Panc1 (cell line): ENCODE measurements around the gene AMBRA1. TPM values are rescaled to one million over a fixed set of nuclear protein-coding genes. Genes with fewer than 3 reads are reported as not detected.

Source experiments
- ATAC-seq: fragments of 200-7000 bp; cut with Tn5 transposase; 2 replicates; pipeline ENCODE4 v1.9.1; 2020; ENCODE audit warnings: mild to moderate bottlenecking, moderate library complexity
- BruUV-seq: library from RNA; stranded (reverse); fragments of 400-500 nt; replicated peaks from 2 replicates; lab custom pipeline; 2021; lab: Mats Ljungman, UMichigan
- CTCF ChIA-PET: fragments of 300-600 bp; sonication (Branson Sonifier 250); formaldehyde crosslinking; loops from one replicate; lab custom pipeline; 2022; ENCODE audit warnings: antibody characterized with exemption; lab: Charles Lee
- POLR2A ChIA-PET: fragments of 300-600 bp; sonication (Branson Sonifier 250); formaldehyde crosslinking; loops from one replicate; lab custom pipeline; 2022; ENCODE audit warnings: antibody characterized with exemption; lab: Charles Lee
- DNase-seq: peaks from one replicate; pipeline ENCODE4 v3.0.0-alpha.2; 2010; ENCODE audit warnings: low read depth, low spot score
- H3K27ac ChIP-seq: 2 replicates; pipeline ENCODE4 v1.5.1; 2011; ENCODE audit warnings: mild to moderate bottlenecking, low read length, inconsistent platforms
- H3K27me3 ChIP-seq: fragments of 200-500 bp; sonication (Bioruptor generic); 2 replicates; pipeline ENCODE4 v1.6.0; 2014; ENCODE audit warnings: low read length, inconsistent platforms; ENCODE audit not compliant: control insufficient read depth, insufficient read depth
- H3K36me3 ChIP-seq: fragments of 200-500 bp; sonication (Bioruptor generic); 2 replicates; pipeline ENCODE4 v1.5.1; 2014; ENCODE audit warnings: inconsistent platforms, mild to moderate bottlenecking, low read length, moderate library complexity; ENCODE audit not compliant: control insufficient read depth, insufficient read depth
- H3K4me1 ChIP-seq: 2 replicates; pipeline ENCODE4 v1.5.1; 2011; ENCODE audit warnings: inconsistent platforms, mild to moderate bottlenecking, low read length, moderate library complexity; ENCODE audit not compliant: control insufficient read depth, insufficient read depth
- H3K4me3 ChIP-seq, 2 experiments: 2 replicates each; pipeline ENCODE4 v1.5.1; 2011 to 2012; ENCODE audit warnings: low read depth in 2 of 2, low read length in 2 of 2, mild to moderate bottlenecking in 2 of 2, inconsistent platforms in 1 of 2, moderate library complexity in 1 of 2
- H3K9me3 ChIP-seq: fragments of 200-500 bp; sonication (Bioruptor generic); 2 replicates; pipeline ENCODE4 v1.5.1; 2014; ENCODE audit warnings: low read depth, mild to moderate bottlenecking, inconsistent platforms, low read length, moderate library complexity; ENCODE audit not compliant: control insufficient read depth, insufficient read depth
- POLR2AphosphoS5 ChIP-seq: IDR thresholded peaks from 2 replicates; pipeline ENCODE4 v1.6.1; 2012; ENCODE audit warnings: mild to moderate bottlenecking, low read depth, low read length, moderate library complexity
- SIN3A ChIP-seq: IDR thresholded peaks from 2 replicates; pipeline ENCODE4 v1.6.1; 2012; ENCODE audit warnings: low read depth, mild to moderate bottlenecking, low read length, moderate library complexity, borderline replicate concordance; ENCODE audit not compliant: insufficient read depth
- TCF7L2 ChIP-seq: IDR thresholded peaks from 2 replicates; pipeline ENCODE4 v1.6.1; 2011; ENCODE audit warnings: mild to moderate bottlenecking, low read depth, low read length, inconsistent platforms
- in situ Hi-C: cut with HindIII; loops from 2 replicates; pipeline ENCODE4 v1.10.0; 2016; ENCODE audit warnings: low sequenced_read_pairs, low pct_unique_long_range_greater_than_20kb
- intact Hi-C: fragments of 100-400 bp; cut with micrococcal nuclease; formaldehyde crosslinking; loops from one replicate; pipeline ENCODE4 v1.10.0; 2022; ENCODE audit not compliant: unreplicated experiment
- total RNA-seq: library from RNA; stranded (reverse); gene quantifications from one replicate; pipeline ENCODE4 v1.2.1, GENCODE V29; 2021; ENCODE audit not compliant: unreplicated experiment
- TF ChIP-seq, protein P1 (sequence below), 2 experiments: IDR thresholded peaks; 2 replicates each; pipeline ENCODE4 v1.6.1; 2011 to 2012; ENCODE audit warnings: low read depth in 2 of 2, control low read depth in 1 of 2, low read length in 1 of 2, mild to moderate bottlenecking in 1 of 2, moderate library complexity in 1 of 2; ENCODE audit not compliant: insufficient read depth in 1 of 2
- TF ChIP-seq, protein P2 (sequence below): fragments of 450-650 bp; IDR thresholded peaks from 2 replicates; pipeline ENCODE4 v1.5.1; 2017; ENCODE audit warnings: mild to moderate bottlenecking

AMBRA1 gene
- total RNA-seq, 1 experiment from 2014 or later: 40.0 TPM

DNA sequence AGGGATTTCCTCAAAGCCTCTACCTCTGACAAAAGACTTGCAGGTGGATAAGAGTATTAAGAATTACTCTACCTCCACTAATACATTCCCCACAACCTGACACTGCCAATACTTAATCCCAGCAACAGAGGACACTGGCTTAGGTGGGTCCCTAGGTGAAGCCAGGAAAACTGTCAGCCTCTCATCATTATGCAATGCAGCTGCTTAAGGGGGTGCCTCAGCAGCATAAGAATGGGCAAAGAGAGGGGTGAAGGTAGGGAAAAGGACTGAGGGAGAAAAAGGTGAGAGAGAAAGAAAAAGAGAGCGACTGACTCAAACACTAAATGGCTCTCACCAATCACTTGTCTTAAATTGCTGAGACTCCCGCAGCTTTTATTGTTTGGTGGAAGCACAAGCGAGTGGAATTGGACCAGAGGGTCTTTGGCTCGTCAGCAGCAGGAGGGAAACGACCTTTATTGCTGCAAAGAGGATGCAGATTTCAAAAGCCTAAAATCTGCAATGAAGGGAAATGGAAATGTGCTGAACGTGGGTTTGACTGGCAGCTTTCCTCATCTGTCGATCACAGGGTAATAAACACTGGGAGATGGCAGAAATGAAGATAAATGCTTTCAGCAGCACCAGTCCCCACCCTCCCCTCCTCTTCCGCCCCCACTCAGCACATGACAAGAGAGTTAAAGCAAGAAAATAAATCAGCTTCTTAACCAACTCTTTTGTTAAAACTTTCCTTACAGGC lies 137.4 kb downstream of the AMBRA1 start:
- ChIA-PET POLR2A (no interaction called here), CTCF (no interaction called here)
- no peak for DNase-seq
- intact Hi-C loops: no loop called here
- Histone ChIP-seq H3K4me1 (no peaks in the 10 kb centered on the region; the same call in 1 of the 2 replicates), H3K27me3 (no peaks in the 10 kb centered on the region), H3K36me3 (no peaks in the 10 kb centered on the region), H3K4me3 (no peak overlapping the region), H3K9me3 (no peaks in the 10 kb centered on the region), H3K27ac (no peak overlapping the region)
- in situ Hi-C loops: no loop called here
- no peak for ATAC-seq
- no TSS peak for BruUV-seq
- no peak for TF ChIP-seq SIN3A
- TF ChIP-seq POLR2AphosphoS5: no peak
- TF ChIP-seq, protein P1, sequence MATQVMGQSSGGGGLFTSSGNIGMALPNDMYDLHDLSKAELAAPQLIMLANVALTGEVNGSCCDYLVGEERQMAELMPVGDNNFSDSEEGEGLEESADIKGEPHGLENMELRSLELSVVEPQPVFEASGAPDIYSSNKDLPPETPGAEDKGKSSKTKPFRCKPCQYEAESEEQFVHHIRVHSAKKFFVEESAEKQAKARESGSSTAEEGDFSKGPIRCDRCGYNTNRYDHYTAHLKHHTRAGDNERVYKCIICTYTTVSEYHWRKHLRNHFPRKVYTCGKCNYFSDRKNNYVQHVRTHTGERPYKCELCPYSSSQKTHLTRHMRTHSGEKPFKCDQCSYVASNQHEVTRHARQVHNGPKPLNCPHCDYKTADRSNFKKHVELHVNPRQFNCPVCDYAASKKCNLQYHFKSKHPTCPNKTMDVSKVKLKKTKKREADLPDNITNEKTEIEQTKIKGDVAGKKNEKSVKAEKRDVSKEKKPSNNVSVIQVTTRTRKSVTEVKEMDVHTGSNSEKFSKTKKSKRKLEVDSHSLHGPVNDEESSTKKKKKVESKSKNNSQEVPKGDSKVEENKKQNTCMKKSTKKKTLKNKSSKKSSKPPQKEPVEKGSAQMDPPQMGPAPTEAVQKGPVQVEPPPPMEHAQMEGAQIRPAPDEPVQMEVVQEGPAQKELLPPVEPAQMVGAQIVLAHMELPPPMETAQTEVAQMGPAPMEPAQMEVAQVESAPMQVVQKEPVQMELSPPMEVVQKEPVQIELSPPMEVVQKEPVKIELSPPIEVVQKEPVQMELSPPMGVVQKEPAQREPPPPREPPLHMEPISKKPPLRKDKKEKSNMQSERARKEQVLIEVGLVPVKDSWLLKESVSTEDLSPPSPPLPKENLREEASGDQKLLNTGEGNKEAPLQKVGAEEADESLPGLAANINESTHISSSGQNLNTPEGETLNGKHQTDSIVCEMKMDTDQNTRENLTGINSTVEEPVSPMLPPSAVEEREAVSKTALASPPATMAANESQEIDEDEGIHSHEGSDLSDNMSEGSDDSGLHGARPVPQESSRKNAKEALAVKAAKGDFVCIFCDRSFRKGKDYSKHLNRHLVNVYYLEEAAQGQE (IDR thresholded peaks at IDR 0.05; ENCODE audit: insufficient read depth in 1 of 2, low read depth in 2 of 2, low read length in 1 of 2): no peak
- TF ChIP-seq TCF7L2: no peak
- TF ChIP-seq, protein P2, sequence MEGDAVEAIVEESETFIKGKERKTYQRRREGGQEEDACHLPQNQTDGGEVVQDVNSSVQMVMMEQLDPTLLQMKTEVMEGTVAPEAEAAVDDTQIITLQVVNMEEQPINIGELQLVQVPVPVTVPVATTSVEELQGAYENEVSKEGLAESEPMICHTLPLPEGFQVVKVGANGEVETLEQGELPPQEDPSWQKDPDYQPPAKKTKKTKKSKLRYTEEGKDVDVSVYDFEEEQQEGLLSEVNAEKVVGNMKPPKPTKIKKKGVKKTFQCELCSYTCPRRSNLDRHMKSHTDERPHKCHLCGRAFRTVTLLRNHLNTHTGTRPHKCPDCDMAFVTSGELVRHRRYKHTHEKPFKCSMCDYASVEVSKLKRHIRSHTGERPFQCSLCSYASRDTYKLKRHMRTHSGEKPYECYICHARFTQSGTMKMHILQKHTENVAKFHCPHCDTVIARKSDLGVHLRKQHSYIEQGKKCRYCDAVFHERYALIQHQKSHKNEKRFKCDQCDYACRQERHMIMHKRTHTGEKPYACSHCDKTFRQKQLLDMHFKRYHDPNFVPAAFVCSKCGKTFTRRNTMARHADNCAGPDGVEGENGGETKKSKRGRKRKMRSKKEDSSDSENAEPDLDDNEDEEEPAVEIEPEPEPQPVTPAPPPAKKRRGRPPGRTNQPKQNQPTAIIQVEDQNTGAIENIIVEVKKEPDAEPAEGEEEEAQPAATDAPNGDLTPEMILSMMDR: no peak

DNA sequence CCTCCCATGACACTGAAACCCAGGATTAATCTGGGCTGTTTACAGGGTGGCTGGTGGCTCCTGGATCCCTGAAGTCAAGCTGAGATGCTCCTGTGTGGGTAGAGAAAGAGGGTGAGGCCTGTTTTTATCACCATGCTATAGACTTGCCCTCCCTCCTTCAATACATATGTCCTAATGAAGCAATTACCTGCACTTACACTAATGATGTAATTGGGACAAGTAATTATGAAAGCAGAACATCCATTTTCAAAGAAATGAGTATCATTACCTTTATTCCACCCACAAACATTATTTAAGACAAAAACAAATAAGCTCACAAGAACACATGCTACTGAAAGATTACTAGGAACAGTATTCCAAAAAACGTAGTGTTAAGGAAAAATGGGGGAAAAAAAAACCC lies 138.0 kb downstream of the AMBRA1 start:
- in situ Hi-C loops: no loop called here
- Histone ChIP-seq H3K4me1 (no peaks in the 10 kb centered on the region; the same call in 1 of the 2 replicates), H3K36me3 (no peaks in the 10 kb centered on the region), H3K27me3 (no peaks in the 10 kb centered on the region), H3K9me3 (no peaks in the 10 kb centered on the region), H3K4me3 (no peak overlapping the region), H3K27ac (no peak overlapping the region)
- TF ChIP-seq, protein P1 (IDR thresholded peaks at IDR 0.05; ENCODE audit: insufficient read depth in 1 of 2, low read depth in 2 of 2, low read length in 1 of 2): no peak
- TF ChIP-seq, protein P2: no peak
- TF ChIP-seq TCF7L2 (no peak), SIN3A (no peak), POLR2AphosphoS5 (no peak)
- ATAC-seq: no peak
- intact Hi-C loops: no loop called here
- ChIA-PET CTCF (no interaction called here), POLR2A (no interaction called here)
- BruUV-seq: no TSS peak
- no peak for DNase-seq
